ENCODE results near the gene AUTS2.

GRCh38 chr7:69736126-69736810, 138.0 kb downstream of the AUTS2 start:
- TF ChIP-seq, protein P1, sequence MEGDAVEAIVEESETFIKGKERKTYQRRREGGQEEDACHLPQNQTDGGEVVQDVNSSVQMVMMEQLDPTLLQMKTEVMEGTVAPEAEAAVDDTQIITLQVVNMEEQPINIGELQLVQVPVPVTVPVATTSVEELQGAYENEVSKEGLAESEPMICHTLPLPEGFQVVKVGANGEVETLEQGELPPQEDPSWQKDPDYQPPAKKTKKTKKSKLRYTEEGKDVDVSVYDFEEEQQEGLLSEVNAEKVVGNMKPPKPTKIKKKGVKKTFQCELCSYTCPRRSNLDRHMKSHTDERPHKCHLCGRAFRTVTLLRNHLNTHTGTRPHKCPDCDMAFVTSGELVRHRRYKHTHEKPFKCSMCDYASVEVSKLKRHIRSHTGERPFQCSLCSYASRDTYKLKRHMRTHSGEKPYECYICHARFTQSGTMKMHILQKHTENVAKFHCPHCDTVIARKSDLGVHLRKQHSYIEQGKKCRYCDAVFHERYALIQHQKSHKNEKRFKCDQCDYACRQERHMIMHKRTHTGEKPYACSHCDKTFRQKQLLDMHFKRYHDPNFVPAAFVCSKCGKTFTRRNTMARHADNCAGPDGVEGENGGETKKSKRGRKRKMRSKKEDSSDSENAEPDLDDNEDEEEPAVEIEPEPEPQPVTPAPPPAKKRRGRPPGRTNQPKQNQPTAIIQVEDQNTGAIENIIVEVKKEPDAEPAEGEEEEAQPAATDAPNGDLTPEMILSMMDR (IDR thresholded peaks at IDR 0.05; ENCODE audit: insufficient read depth, low read length): no peak
- no peak for TF ChIP-seq POLR2AphosphoS5 (IDR thresholded peaks at IDR 0.05; ENCODE audit: low read depth)
- TF ChIP-seq, protein P2, sequence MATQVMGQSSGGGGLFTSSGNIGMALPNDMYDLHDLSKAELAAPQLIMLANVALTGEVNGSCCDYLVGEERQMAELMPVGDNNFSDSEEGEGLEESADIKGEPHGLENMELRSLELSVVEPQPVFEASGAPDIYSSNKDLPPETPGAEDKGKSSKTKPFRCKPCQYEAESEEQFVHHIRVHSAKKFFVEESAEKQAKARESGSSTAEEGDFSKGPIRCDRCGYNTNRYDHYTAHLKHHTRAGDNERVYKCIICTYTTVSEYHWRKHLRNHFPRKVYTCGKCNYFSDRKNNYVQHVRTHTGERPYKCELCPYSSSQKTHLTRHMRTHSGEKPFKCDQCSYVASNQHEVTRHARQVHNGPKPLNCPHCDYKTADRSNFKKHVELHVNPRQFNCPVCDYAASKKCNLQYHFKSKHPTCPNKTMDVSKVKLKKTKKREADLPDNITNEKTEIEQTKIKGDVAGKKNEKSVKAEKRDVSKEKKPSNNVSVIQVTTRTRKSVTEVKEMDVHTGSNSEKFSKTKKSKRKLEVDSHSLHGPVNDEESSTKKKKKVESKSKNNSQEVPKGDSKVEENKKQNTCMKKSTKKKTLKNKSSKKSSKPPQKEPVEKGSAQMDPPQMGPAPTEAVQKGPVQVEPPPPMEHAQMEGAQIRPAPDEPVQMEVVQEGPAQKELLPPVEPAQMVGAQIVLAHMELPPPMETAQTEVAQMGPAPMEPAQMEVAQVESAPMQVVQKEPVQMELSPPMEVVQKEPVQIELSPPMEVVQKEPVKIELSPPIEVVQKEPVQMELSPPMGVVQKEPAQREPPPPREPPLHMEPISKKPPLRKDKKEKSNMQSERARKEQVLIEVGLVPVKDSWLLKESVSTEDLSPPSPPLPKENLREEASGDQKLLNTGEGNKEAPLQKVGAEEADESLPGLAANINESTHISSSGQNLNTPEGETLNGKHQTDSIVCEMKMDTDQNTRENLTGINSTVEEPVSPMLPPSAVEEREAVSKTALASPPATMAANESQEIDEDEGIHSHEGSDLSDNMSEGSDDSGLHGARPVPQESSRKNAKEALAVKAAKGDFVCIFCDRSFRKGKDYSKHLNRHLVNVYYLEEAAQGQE (IDR thresholded peaks at IDR 0.05; ENCODE audit: insufficient replicate concordance, low read depth): no peak

Measured in HL-60 (cell line).